HG03280 (cell line): Measurements from ENCODE around the gene ABCA1.
"Not testable (repeated sequence)": the region's sequence is repeated elsewhere in the genome, so short reads cannot be mapped to it uniquely, and the experiment has no call there.

Source experiments
- ATAC-seq: cut with Tn5 transposase; IDR thresholded peaks from one replicate; pipeline ENCODE4 v1.9.1; 2021; ENCODE audit warnings: mild to moderate bottlenecking, moderate library complexity; ENCODE audit not compliant: unreplicated experiment

The ABCA1 gene, protein sequence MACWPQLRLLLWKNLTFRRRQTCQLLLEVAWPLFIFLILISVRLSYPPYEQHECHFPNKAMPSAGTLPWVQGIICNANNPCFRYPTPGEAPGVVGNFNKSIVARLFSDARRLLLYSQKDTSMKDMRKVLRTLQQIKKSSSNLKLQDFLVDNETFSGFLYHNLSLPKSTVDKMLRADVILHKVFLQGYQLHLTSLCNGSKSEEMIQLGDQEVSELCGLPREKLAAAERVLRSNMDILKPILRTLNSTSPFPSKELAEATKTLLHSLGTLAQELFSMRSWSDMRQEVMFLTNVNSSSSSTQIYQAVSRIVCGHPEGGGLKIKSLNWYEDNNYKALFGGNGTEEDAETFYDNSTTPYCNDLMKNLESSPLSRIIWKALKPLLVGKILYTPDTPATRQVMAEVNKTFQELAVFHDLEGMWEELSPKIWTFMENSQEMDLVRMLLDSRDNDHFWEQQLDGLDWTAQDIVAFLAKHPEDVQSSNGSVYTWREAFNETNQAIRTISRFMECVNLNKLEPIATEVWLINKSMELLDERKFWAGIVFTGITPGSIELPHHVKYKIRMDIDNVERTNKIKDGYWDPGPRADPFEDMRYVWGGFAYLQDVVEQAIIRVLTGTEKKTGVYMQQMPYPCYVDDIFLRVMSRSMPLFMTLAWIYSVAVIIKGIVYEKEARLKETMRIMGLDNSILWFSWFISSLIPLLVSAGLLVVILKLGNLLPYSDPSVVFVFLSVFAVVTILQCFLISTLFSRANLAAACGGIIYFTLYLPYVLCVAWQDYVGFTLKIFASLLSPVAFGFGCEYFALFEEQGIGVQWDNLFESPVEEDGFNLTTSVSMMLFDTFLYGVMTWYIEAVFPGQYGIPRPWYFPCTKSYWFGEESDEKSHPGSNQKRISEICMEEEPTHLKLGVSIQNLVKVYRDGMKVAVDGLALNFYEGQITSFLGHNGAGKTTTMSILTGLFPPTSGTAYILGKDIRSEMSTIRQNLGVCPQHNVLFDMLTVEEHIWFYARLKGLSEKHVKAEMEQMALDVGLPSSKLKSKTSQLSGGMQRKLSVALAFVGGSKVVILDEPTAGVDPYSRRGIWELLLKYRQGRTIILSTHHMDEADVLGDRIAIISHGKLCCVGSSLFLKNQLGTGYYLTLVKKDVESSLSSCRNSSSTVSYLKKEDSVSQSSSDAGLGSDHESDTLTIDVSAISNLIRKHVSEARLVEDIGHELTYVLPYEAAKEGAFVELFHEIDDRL (N-terminal part only)

DNA sequence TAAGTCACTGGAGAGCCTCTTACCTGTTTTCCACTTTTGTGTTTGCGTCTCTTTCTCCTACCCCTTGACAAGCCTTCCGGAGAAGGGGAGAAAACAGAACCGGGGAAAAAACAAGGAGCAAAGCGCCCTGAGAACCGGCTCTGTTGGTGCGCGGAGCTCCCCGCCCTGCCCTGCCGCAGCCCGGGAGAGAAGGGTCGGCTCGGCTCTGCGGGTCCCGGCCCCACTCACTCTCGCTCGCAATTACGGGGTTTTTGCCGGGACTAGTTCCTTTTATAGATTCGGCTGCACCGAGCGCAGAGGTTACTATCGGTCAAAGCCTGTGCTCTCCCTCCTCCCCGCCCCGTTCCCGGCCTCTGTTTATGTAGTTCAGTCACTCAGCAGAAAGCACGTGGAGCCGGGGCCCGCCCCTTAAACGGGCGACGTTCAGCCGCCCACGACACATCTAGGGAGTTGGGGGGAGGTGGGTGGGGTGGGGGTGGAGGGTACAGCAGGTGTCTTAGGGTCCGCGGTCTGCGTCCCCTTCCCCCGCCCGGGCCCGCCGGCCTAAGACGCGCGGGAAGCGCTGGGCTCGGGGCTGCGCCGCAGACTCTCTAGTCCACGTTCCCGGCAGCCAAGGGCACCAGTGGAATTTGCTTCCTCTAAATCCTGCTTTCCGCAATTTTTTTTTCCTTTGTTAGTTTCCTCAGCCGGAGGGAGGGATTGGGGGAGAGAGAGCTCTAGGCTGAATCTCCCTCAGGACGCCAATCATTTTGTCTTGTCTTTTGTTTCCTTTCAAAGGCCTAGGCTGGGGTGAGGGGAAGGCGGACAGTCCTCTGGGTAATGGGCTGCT, at the start of gene ABCA1:
TSS of gene ABCA1 (minus strand) at position 244 of the 829 bp plus-strand sequence. CDS start 24,476 bp downstream, outside the sequence.
- peak; percentile 40 for ATAC-seq

DNA sequence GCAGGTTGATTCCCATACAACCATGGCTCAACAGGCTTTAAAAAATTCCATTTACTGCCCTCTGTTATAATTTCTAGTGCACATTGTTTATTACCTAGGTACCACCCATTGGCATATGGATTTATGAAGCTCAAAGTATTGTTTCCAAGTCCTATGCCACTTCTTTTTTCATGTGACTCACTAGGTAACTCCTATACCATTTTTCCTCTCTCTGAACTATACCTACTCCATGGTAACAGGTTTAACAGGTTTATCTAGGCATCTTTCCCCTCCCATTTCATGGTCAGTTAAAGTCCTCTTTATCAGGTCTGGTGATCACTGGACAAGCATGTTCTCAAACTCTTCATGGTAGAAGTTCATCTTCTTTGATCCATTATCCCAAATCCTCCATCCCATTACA, 49.6 kb upstream of the ABCA1 start:
- ATAC-seq = no peak

GRCh38 chr9:104977168-104977567, 49.2 kb upstream of the ABCA1 start:
- ATAC-seq = no peak

DNA sequence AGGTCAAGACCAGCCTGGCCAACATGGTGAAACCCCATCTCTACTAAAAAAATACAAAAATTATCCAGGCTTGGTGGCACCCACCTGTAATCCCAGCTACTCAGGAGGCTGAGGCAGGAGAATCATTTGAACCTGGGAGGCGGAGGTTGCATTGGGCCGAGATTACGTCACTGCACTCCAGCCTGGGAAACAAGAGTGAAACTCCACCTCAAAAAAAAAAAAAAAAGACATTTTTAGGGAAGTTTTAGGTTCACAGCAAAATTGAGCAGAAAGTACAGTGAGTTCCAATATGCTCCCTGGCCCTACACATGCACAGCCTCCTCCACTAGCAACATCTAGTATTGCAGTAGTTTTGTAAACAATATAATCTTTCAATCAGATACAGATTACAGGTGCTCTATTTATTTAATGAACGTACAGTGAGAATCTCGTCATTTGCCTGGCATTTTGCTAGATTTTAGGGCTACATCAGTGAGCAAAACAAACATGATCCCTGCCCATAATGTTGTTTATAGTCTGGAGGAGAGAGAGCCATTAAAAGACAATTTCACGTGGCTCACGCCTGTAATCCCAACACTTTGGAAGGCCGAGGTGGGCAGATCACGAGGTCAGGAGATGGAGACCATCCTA, 48.1 kb upstream of the ABCA1 start:
- ATAC-seq = not testable (repeated sequence)

GRCh38 chr9:104974053-104974962, 46.4 kb upstream of the ABCA1 start:
- no peak for ATAC-seq

DNA sequence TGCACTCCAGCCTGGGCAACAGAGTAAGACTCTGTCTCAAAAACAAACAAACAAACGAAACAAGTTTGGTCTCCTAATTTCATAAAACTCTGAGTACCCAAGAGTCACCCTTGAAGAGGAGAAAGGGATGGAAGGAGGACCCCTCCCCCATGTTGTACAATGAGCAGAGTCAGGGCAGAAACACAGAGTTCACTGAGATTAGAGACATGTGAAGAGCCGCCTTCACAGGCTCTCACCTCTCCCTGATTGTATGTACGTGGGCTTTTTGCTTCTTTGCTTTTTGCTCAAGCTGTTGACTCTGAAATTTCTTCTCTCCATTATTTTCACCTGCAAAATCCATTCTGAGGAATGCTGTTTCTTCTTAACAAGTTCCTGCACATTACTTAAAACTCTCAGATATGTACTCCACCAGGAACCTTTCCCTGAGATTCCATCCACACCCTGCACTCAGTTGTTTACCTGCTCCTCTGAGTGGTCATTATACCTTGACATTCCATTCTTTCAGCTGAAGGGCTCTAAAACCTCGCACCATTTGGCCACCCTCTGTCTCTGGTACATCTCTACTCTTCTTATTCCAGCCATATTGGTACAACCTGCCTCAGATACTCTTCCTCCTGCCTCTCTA, 44.4 kb upstream of the ABCA1 start:
- no peak for ATAC-seq

DNA sequence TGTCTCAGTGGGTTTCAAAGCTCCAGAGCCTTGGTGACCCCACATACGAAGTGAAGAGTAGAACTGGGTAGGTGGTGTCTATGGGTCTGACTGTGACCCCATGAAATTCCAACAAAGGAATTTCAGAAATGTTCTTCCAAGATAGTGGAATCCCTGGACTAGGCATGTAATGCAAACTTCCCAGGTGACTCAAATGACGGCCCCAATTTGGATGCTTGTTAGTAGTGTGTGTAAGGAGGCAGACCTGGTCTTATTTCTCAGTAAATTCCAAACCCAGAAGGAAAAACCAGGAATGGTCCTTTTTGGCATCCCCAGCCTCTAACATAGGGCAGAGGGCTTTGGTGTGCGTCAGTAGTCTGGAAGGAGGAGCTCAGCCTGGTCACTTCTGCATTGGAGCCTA, 43.6 kb upstream of the ABCA1 start:
- no peak for ATAC-seq

DNA sequence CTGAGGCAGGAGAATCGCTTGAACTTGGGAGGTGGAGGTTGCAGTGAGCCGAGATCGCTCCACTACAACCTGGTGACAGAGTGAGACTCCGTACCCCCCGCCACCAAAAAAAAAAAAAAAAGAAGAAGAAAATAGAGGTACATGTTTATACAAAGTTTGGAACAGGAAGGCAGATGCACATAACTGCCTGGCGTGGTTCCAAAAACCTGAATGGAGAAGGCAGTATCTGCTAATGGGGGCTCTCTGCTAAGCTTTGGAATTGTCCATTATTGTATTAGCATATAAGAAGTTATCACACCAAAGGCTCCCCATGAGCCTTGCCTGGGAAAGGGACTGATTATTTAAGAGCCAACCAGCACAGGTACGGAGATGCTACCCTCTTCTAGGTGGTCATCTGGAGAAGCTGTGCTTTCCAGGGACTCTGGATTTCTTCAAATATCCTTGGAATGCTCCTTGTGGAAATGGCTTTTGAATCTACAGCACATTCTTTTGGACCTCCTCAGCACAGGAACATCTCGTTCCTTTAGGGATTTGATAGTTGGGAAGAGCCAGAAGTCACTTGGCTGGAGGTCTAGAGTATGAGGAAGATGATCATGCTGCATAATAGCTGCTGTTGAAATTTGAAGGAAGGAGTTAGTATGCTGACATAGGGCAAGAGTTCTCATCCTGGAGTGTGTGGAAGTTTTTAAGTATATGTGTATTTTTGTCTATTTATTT, 42.5 kb upstream of the ABCA1 start:
- ATAC-seq = no peak

GRCh38 chr9:104969116-104969515, 41.2 kb upstream of the ABCA1 start:
- no peak for ATAC-seq

DNA sequence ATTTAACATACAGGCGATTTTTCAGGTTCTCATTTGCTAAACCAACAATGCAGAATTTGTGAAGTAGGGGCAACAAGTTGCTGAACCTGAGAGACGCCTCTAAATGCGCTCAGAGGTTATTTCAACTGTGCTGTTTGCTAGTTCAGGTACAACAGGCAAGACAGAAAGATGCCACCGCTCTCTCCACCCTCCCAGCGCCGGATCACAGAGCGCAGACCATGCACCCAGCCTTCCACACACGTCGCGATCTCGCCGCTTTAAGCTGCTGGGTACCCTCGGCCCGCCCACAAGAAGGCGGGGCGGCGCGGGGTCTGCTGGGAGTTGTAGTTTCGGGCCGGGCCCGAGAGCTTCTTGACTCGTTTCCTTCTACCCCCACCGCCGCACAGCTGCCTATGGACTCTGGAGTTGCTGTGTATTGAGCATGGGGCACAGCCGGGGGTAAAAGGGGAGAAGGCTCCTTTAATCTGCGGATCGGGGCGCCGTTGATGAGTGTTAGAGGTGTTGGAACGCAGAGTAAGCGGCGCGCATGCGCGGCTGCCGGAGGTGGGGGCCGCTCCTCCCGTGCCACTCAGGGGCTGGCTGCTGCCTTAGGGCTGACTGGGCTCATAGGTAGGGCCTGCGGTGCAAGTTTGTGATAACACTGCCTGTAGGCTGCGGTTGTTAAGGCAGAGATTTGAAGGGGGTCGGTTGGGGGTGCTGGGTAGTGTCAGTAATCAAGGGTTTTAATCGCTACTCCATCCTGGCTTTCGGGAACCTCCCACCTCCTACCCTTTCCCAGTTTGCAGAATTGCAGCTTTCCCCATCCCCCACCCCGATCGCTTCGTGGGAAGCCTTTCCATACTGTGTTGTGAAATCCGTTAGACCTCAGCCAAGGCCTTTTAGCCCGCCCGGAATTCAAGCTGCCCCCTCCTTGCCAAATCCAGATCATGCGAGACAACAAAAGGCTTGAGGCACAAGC, 40.3 kb upstream of the ABCA1 start:
- peak; percentile 99 for ATAC-seq

DNA sequence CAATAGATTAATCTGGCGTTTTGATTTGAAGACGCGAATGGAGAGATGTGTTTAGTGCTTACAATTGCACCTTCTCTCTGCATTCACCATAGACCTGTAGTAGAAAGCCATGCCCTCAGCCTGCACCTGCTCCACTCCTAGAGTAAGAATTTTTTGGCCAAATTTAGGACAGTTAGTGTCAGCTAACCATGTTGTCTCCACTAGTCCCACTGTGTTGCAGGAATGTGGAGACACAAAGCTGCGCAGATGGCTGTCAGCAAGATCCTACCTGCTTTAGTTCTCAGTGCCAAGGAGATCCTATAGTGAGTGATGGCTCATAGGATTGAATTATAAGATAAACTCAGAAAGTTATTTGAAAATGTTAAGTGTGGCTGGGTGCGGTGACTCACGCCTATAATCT, 35.1 kb upstream of the ABCA1 start:
- no peak for ATAC-seq

- no peak for ATAC-seq
Observed at GRCh38 chr9:104961701-104962359, 33.9 kb upstream of the ABCA1 start.

- ATAC-seq = peak; percentile 88
Observed at GRCh38 chr9:104961238-104961637, 33.3 kb upstream of the ABCA1 start.

GRCh38 chr9:104960662-104961061, 32.7 kb upstream of the ABCA1 start:
- ATAC-seq = no peak

DNA sequence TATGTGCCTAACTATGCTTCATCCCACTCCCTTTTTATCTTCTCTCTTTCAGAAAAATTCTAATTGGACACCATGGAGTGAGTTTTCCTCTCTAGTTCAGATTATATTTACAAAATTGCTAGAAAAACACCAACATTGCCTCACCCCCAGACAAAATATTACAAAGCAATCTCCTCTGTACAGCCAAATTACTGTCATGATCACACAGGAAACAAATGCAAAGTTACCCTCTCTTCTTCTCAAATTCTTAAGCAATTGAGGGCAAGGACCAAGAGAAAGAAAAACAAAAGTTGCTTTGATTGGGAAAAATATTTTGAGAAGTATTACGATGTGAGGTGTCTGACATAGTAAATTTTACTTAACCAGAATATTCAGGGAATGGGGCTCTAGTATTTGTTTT, 30.8 kb upstream of the ABCA1 start:
- no peak for ATAC-seq

GRCh38 chr9:104958006-104958405, 30.1 kb upstream of the ABCA1 start:
- not testable (repeated sequence) for ATAC-seq
